Measurements from ENCODE around the gene CLDN34.

Gene CLDN34

DNA sequence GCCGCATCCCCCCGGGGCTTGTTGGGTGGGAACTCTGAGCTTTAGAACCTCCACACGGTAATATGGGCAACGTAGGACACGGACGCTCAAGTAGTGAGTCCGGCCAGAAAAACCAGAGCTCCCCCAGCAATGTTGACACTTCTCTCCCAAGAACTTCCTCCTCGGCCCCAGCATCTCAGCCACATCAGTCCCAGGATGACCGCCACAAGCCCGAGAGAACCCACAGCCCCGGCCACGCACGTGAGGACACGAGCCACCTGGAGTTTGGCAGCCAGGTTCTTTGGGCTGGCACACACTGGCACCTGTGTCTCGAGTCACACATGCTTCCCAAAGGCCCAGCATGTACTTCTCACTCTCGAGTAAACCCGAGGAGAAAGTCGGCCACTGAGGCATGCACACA lies 16.3 kb downstream of the CLDN34 start:
- peak in 1 of 3 donors; percentile 31 for DNase-seq

- DNase-seq: no peak
Observed at GRCh38 chrX:9983846-9984245, 16.7 kb downstream of the CLDN34 start.

- DNase-seq: peak in 2 of 3 donors; percentile 18 to 39
Observed at GRCh38 chrX:9988762-9989161, 21.6 kb downstream of the CLDN34 start.

DNA sequence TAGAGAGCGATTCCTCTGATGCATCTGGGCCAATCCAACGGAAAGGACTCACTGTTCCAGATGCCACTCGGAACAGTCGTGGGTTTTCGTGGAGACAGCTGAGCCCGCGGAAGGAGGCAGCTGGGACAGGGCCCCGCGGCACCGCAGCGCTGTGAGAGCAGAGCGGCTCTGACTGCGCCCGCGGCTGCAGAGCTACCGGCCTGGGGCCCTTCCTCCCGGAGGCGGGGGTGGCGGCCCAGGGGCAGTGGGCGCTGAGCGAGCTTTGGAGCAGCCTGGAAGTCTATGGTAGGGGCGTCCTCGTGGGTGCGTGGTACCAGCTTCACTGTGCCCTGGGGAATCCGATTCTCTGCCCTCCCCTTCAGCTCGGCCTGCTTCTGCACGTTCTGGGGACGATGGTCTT lies 24.9 kb downstream of the CLDN34 start:
- DNase-seq: no peak

DNA sequence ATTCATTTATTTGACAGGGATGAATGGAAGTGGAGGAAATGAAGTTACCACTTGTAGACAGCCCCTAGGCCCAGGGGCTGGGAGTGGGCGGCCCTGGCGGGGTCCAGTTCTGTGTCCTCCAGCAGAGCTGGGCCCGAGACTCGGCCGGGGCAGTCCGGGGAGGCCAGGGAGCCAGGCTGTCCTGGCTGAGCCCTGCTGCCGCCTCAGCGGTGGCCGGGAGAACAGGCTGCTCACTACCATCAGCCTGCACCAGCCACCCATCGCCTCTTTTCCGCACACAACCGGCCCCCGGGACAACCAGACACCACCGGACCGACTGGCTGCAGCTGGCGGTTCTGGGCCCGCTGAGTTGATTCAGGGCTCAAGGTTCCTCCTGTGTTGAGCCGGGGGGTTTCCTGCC lies 25.6 kb downstream of the CLDN34 start:
- DNase-seq: no peak

GRCh38 chrX:9995855-9996339 lies 28.7 kb downstream of the CLDN34 start:
- DNase-seq: peak; percentile 73 to 87 (median 81)

- no peak for DNase-seq
Observed at GRCh38 chrX:9997041-9997440, 29.9 kb downstream of the CLDN34 start.

- no peak for DNase-seq
Observed at GRCh38 chrX:9997524-9997923, 30.4 kb downstream of the CLDN34 start.

DNA sequence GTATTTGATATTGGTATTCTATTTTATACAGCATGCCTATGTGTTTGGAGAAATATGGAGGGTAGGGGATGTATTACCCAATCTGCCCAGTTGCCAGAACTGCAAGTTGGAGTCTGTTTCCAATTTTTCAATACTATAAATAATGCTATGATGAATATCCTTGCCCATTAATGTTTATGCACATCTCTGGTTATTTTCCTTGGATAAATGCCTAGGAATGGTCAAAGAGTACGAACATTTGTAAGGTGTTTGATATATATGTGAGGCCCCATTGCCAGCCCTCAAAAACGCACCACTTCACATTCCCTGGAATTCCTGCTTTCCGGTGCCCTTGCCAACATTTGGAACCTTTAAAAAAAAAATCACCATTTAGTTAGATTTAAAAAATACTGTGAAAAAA lies 34.3 kb downstream of the CLDN34 start:
- no peak for DNase-seq

DNA sequence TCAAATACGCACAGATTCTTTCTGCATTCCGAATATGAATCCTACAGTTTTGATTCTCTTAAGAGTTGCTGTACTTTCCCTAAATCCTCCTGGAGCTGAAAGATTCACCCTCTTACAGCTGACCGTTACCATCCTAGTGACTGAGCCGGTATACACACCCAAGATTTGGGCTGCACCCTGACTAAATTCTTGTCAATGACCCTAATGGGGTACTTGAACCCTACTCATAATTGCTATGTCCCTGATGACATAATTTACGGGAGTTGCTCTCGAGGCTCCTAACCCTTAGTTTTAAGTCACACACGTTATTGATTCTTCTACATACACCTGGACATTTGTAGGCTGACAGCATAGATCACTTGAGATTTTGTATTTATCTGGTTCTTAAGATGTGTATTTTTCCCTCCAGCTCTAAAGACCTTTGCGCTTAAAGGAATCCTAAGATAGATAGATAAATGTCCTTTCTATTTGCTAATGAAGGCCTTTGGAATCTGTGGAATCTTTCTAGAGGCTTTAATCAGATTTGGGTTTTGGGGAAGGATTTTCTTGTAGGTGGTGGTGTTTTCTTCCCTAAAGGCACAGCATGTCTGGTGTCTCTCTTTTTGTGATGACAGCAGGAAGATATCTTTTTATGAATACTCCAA lies 37.8 kb downstream of the CLDN34 start:
- no peak for DNase-seq

- no peak for DNase-seq
Observed at GRCh38 chrX:10006086-10006485, 38.9 kb downstream of the CLDN34 start.

DNA sequence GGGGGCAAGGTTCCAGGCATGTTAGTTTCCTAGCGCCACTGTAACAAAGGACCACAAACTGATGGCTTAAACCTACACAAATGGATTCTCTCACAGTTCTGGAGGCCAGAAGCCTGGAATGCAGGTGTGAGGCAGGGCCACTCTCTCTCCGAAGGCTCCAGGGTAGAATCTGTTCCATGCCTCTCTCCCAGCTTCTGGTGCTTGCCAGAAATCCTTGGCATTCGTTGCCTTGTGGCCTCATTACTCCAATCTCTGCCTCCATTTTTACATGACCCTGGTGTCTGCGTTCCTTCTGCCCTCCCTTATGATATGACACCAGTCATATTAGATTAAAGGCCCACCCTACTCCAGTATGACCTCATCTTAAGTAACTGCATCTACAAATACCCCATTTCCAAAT lies 39.6 kb downstream of the CLDN34 start:
- DNase-seq: no peak

DNA sequence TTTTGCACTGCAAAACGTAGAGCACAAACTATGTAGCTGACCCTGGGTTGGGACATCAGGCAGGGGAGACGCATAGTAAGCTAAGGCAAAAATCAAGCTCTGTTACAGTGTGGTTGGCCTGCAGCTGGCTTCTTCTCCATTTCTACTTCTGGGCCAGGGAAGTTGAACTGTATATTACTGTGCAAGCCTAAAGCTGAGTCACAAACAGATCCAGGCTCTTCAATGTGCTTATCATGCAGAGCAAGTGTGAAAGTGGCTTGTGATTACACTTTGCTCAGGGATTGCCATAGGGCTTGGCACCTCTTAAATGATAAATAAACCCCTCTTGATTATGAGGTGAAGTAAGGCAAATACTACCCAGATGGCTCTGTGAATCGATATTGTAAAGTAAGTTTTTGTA lies 40.5 kb downstream of the CLDN34 start:
- DNase-seq: peak; percentile 46 to 63 (median 61)

DNA sequence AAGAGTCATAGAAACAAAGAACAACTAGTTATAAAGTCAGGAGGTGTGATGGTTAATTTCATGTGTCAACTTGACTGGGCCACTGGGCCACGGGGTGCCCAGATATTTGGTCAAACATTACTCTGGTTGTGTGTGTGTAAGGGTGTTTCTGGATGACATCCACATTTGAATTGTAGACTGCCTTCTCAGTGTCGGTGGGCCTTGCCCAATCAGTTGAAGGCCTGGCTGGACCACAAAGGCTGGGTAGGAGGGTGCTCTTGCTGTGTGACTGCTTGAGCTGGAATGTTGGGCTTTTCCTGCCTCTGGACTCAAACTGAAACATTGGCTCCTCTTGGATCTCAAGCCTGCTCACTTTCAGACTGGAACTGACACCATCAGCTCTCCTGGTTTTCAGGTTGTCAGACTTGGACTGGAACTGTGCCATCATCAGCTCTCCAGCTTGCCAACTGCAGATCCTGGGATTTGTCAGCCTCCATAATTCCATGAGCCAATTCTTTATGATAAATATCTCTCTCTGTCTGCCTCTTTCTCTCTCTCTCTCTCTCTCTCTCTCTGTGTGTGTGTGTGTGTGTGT lies 41.4 kb downstream of the CLDN34 start:
- DNase-seq: no peak

- no peak for DNase-seq
Observed at GRCh38 chrX:10009741-10010140, 42.6 kb downstream of the CLDN34 start.

DNA sequence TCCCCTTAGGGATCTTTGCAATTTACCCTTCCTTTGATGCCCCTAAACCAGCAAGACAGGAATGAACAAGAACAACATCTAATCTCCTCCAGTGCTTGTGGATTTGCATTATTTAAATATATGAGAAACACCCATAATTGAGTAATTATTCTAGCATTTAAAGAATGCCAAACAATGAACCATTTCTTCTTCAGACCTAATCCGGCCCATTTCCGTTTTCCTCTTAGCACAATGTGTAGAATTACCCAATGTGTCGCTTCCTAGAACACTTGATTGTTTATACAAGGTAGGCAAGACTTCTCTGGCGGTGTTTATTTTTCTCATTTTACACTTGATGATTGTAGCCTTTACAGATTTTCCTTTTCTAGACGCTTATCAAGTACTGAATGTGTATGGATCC lies 43.5 kb downstream of the CLDN34 start:
- DNase-seq: peak in 1 of 3 donors; percentile 24

- DNase-seq: peak in 1 of 3 donors; percentile 32
Observed at GRCh38 chrX:10011261-10011931, 44.2 kb downstream of the CLDN34 start.

DNA sequence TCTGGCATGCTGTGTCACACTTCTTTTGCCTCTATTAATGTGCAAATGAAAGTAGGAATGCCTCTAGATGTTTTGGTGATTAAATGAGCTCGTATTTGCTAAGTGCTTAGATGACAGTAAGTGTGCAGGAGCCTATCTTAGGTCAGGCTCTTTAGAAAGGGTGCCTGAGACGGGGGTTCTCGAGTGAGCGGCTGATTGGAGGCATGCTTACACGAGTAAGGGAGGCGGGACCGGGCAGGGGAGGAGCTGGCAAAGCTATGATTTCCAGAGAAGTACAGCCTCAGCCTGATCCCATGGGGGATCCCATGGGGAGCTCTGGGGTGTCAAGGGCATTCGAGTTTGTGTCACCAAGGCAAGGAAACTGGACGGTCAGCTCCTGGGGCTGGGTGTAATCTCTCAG lies 44.8 kb downstream of the CLDN34 start:
- no peak for DNase-seq

- DNase-seq: peak; percentile 80 to 92 (median 87)
Observed at GRCh38 chrX:10014462-10015354, 47.5 kb downstream of the CLDN34 start.

DNA sequence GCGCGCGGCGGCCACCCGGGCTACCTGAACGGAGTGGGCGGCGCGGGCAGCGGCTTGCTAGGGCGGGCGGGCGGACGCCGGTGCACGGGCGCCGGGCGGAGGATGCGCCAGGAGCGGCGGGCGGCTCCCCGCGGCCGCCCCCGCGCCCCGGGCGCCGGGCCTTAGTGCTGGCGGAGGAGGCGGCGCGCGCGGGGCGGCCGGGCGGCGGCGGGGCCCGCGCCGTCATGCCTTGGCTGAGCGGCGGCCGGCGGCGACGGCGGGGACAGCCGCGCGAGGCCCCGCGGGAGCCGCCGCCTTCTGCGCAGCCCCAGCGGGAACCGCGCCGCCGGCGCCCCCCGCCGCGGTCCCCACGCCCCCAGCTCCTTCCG lies 48.2 kb downstream of the CLDN34 start:
- DNase-seq: peak; percentile 22 to 63 (median 27)

- DNase-seq: peak; percentile 38 to 46 (median 41)
Observed at GRCh38 chrX:10015723-10016518, 48.8 kb downstream of the CLDN34 start.

DNA sequence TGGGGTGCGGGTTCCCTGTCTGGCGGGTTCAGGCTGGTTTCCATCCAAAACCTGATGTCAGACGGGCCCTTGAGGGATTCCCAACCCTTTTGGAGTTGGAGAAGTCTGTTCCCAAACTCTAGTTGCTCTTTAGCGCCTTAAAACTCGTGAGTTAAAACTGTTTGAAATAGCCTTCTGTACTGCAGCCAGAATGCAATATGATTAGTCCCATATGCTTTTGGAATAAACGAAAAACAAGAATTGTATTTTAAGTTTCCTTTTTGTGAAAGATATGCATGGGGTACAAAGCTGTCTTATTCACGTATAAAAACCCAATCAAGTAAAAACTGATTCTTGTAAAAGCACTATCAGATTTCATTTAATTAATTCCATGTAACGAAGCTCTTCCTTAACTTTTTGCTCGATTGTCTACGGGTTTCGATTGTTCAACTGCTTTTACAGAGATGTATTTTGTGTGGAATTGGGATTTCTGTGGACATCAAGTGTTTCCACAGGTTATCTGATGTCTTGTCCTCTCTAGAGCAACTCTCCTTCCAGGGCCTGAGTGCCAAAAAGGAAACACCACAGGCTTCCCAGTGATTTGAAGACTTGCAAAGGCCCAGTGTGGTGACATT lies 49.5 kb downstream of the CLDN34 start:
- no peak for DNase-seq

All from suppressor macrophage treated with lipopolysaccharide for 1 hour (primary cell).